Astrocyte (in vitro differentiated cells and primary cell): ENCODE results near the gene DACT2. TPM values are rescaled to one million over a fixed set of nuclear protein-coding genes. Genes with fewer than 3 reads are reported as not detected.

Experiments
- DNase-seq: peaks from one replicate; pipeline ENCODE4 v3.0.0-alpha.2; 2010; ENCODE audit warnings: low read depth
- FAIRE-seq: peaks from 2 replicates; lab custom pipeline; 2011; peaks lifted over from hg19 to GRCh38; lab: Jason Lieb, UNC
- H2AFZ ChIP-seq: 2 replicates; pipeline ENCODE4 v1.6.0; 2012; ENCODE audit warnings: low read depth, low read length, inconsistent platforms
- H3K27ac ChIP-seq: 2 replicates; pipeline ENCODE4 v1.5.1; 2011; ENCODE audit warnings: low read depth, low read length, inconsistent platforms
- H3K27me3 ChIP-seq: 2 replicates; pipeline ENCODE4 v1.6.0; 2011; ENCODE audit warnings: low read length, inconsistent platforms; ENCODE audit not compliant: insufficient read depth
- H3K36me3 ChIP-seq: 2 replicates; pipeline ENCODE4 v1.5.1; 2011; ENCODE audit warnings: low read length, inconsistent platforms; ENCODE audit not compliant: insufficient read depth
- H3K4me1 ChIP-seq: 2 replicates; pipeline ENCODE4 v1.5.1; 2011; ENCODE audit warnings: low read length, inconsistent platforms; ENCODE audit not compliant: insufficient read depth
- H3K4me2 ChIP-seq: 2 replicates; pipeline ENCODE4 v1.6.0; 2012; ENCODE audit warnings: low read length, inconsistent platforms
- H3K4me3 ChIP-seq: 2 replicates; pipeline ENCODE4 v1.5.1; 2011; ENCODE audit warnings: low read depth, mild to moderate bottlenecking, low read length, inconsistent platforms; ENCODE audit not compliant: insufficient read depth
- H3K79me2 ChIP-seq: 2 replicates; pipeline ENCODE4 v1.6.0; 2012; ENCODE audit warnings: mild to moderate bottlenecking, low read length, inconsistent platforms; ENCODE audit not compliant: insufficient read depth
- H3K9ac ChIP-seq: 2 replicates; pipeline ENCODE4 v1.6.0; 2012; ENCODE audit warnings: mild to moderate bottlenecking, low read length, inconsistent platforms
- H3K9me3 ChIP-seq: 2 replicates; pipeline ENCODE4 v1.5.1; 2012; ENCODE audit warnings: low read depth, mild to moderate bottlenecking, low read length, inconsistent platforms; ENCODE audit not compliant: insufficient read depth
- H4K20me1 ChIP-seq: 2 replicates; pipeline ENCODE4 v1.6.0; 2012; ENCODE audit warnings: low read length, inconsistent platforms; ENCODE audit not compliant: insufficient read depth
- H3K27ac Mint-ChIP-seq: one replicate; pipeline ENCODE4 v1.8.0; 2021; ENCODE audit warnings: mild to moderate bottlenecking, mixed read lengths; ENCODE audit not compliant: unreplicated experiment
- H3K27me3 Mint-ChIP-seq: one replicate; pipeline ENCODE4 v1.8.0; 2021; ENCODE audit warnings: low read depth, mixed read lengths; ENCODE audit not compliant: unreplicated experiment
- H3K36me3 Mint-ChIP-seq: one replicate; pipeline ENCODE4 v1.8.0; 2021; ENCODE audit warnings: low read depth, mixed read lengths; ENCODE audit not compliant: unreplicated experiment
- H3K4me1 Mint-ChIP-seq: one replicate; pipeline ENCODE4 v1.8.0; 2021; ENCODE audit warnings: low read depth, mixed read lengths; ENCODE audit not compliant: unreplicated experiment
- H3K4me3 Mint-ChIP-seq: one replicate; pipeline ENCODE4 v1.8.0; 2021; ENCODE audit warnings: mild to moderate bottlenecking, moderate library complexity, mixed read lengths; ENCODE audit not compliant: unreplicated experiment
- H3K9me3 Mint-ChIP-seq: one replicate; pipeline ENCODE4 v1.8.0; 2021; ENCODE audit warnings: mild to moderate bottlenecking, mixed read lengths; ENCODE audit not compliant: unreplicated experiment
- EZH2 ChIP-seq: IDR thresholded peaks from 2 replicates; pipeline ENCODE4 v1.6.1; 2012; ENCODE audit warnings: mild to moderate bottlenecking, low read length, inconsistent platforms; ENCODE audit not compliant: insufficient read depth
- total RNA-seq: library from RNA; stranded (reverse); gene quantifications from 2 replicates; pipeline ENCODE4 v1.2.1, GENCODE V29; 2021
- TF ChIP-seq, protein P1 (sequence below): IDR thresholded peaks from 2 replicates; pipeline ENCODE4 v1.5.1; 2011; ENCODE audit warnings: low read depth, mild to moderate bottlenecking, inconsistent platforms, low read length, moderate library complexity; ENCODE audit not compliant: insufficient read depth

The DACT2 gene
- total RNA-seq, 1 donor from 2014 or later, result 0.20 TPM

DNA sequence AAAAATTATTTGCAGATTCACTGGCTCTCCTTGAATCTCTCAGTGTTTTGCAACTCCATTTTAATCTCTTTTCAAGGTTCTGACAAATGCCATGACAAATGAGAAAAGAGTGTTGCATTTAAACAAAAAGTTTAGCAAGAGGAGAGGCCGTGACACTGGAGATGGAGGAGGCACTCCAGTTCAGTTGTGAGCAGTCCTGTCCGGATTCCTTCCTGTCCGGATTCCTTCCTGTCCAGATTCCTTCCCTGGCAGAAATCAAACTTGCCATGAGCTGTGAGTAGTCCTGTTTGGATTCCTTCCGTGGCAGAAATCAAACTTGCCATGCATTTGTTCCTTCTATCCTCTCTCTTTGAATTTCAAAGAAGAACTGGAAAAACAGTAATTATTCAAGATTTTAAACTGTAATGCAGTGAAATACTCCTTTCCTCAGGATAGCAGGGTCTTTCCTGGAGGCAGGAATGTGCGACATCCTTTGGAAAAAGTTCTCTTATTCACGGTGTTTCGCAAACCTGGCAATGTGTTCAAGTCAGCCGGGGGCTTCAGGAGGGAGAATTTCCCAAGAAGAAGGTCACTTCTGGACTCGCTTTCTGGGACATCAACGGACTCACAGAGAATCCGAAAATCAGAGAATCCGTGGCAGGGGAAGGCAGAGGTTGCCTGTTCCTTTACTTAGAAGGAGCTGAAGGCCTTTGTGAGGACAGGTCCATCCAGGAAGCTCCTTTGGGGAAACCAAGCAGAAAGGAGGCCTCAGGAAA is 48.7 kb upstream of the DACT2 start:
- H3K9me3 ChIP-seq, result no peaks in the 10 kb centered on the region
- no peak overlapping the region for H3K4me2 ChIP-seq
- FAIRE-seq (no peak), DNase-seq (no peak)
- H4K20me1 ChIP-seq, result no peaks in the 10 kb centered on the region
- Mint-ChIP-seq H3K4me3 (no peak overlapping the region), H3K9me3 (peaks cover 5% of the 10 kb centered on the region), H3K27ac (no peak overlapping the region), H3K36me3 (peaks cover 2% of the 10 kb centered on the region), H3K4me1 (peaks cover 6% of the 10 kb centered on the region), H3K27me3 (peaks cover 24% of the 10 kb centered on the region)
- H3K27ac ChIP-seq, result no peak overlapping the region
- no peak overlapping the region for H2AFZ ChIP-seq
- TF ChIP-seq, protein P1, sequence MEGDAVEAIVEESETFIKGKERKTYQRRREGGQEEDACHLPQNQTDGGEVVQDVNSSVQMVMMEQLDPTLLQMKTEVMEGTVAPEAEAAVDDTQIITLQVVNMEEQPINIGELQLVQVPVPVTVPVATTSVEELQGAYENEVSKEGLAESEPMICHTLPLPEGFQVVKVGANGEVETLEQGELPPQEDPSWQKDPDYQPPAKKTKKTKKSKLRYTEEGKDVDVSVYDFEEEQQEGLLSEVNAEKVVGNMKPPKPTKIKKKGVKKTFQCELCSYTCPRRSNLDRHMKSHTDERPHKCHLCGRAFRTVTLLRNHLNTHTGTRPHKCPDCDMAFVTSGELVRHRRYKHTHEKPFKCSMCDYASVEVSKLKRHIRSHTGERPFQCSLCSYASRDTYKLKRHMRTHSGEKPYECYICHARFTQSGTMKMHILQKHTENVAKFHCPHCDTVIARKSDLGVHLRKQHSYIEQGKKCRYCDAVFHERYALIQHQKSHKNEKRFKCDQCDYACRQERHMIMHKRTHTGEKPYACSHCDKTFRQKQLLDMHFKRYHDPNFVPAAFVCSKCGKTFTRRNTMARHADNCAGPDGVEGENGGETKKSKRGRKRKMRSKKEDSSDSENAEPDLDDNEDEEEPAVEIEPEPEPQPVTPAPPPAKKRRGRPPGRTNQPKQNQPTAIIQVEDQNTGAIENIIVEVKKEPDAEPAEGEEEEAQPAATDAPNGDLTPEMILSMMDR, result no peak
- TF ChIP-seq EZH2, result no peak
- H3K36me3 ChIP-seq, result no peaks in the 10 kb centered on the region
- no peaks in the 10 kb centered on the region for H3K4me1 ChIP-seq
- no peaks in the 10 kb centered on the region for H3K79me2 ChIP-seq
- H3K27me3 ChIP-seq, result no peaks in the 10 kb centered on the region
- H3K9ac ChIP-seq, result no peak overlapping the region
- no peak overlapping the region for H3K4me3 ChIP-seq

DNA sequence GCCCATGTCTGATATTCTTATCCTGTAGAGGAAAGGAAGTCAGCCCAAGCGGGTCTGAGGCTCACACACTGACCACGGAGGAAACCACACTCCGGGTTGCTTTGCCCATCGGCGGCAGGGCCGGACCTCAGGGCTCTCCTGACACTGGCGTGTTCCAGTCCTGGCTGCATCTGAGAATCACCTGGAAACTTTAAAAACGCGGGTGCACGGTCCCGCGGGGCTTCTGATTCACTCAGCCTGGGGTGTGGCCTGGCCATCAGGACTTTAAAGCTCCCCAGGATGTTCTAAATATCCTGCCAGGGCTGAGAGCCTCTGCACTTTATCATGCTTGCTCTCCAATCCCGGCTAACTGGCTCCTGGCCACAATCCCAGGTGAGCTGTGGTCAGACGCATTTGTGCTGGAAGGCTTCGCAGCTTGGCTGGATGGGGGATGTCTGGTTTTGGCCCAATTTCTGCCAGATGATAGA is 47.7 kb upstream of the DACT2 start:
- Histone ChIP-seq H3K36me3 (no peaks in the 10 kb centered on the region), H3K4me1 (no peaks in the 10 kb centered on the region), H3K9ac (no peak overlapping the region), H4K20me1 (no peaks in the 10 kb centered on the region), H3K27me3 (no peaks in the 10 kb centered on the region), H3K4me3 (no peak overlapping the region), H3K4me2 (no peak overlapping the region), H3K79me2 (no peaks in the 10 kb centered on the region), H2AFZ (no peak overlapping the region), H3K9me3 (no peaks in the 10 kb centered on the region), H3K27ac (no peak overlapping the region)
- Mint-ChIP-seq H3K27me3 (peaks cover 19% of the 10 kb centered on the region), H3K4me1 (peaks cover 6% of the 10 kb centered on the region), H3K36me3 (peaks cover 2% of the 10 kb centered on the region), H3K4me3 (no peak overlapping the region), H3K9me3 (peaks cover 2% of the 10 kb centered on the region), H3K27ac (no peak overlapping the region)
- no peak for TF ChIP-seq EZH2
- TF ChIP-seq, protein P1, result no peak
- FAIRE-seq (no peak), DNase-seq (no peak)

DNA sequence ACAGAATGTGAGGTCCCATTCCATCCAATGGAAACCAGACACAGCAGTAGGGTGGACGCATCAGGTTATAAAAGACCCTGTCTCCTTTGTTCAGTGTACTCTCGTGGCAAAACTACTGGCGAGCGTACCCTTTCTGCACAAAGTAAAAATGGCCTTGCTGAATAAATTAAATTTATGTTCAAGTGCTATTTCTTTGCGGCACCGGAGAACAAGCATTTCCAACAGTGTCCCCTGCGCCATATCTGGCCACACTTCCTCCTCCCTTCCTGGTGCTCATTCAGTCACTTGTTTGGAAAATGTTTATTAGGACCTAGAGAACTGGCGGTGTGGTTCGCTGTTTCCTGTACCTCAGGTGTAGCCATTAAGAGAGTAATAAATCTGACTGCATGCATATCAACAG is 46.9 kb upstream of the DACT2 start:
- no peak overlapping the region for H3K4me3 Mint-ChIP-seq
- Histone ChIP-seq H3K4me2 (no peak overlapping the region), H3K4me1 (no peaks in the 10 kb centered on the region), H4K20me1 (no peaks in the 10 kb centered on the region), H3K9ac (no peak overlapping the region), H3K79me2 (no peaks in the 10 kb centered on the region), H2AFZ (no peak overlapping the region), H3K27ac (no peak overlapping the region), H3K9me3 (peaks cover 3% of the 10 kb centered on the region), H3K36me3 (no peaks in the 10 kb centered on the region), H3K4me3 (no peak overlapping the region), H3K27me3 (no peaks in the 10 kb centered on the region)
- H3K4me1 Mint-ChIP-seq, result peaks cover 6% of the 10 kb centered on the region
- H3K36me3 Mint-ChIP-seq, result peaks cover 2% of the 10 kb centered on the region
- no peak overlapping the region for H3K27ac Mint-ChIP-seq
- H3K9me3 Mint-ChIP-seq, result peaks cover 4% of the 10 kb centered on the region
- no peak for TF ChIP-seq EZH2
- TF ChIP-seq, protein P1, result no peak
- FAIRE-seq, result no peak
- H3K27me3 Mint-ChIP-seq, result peaks cover 17% of the 10 kb centered on the region
- no peak for DNase-seq
